ENCODE results near the gene ANO10.

Gene ANO10

GRCh38 chr3:43413676-43414368 is 208.0 kb downstream of the ANO10 start:
- no peak for DNase-seq (ENCODE audit: low spot score)

- no peak for DNase-seq (ENCODE audit: low spot score)
Observed at GRCh38 chr3:43411429-43411828, 210.4 kb downstream of the ANO10 start.

GRCh38 chr3:43410592-43410991 is 211.2 kb downstream of the ANO10 start:
- DNase-seq (ENCODE audit: low spot score), result no peak

GRCh38 chr3:43409506-43409905 is 212.3 kb downstream of the ANO10 start:
- DNase-seq (ENCODE audit: low spot score), result no peak

GRCh38 chr3:43406643-43407023 is 215.2 kb downstream of the ANO10 start:
- no peak for DNase-seq (ENCODE audit: low spot score)

- DNase-seq (ENCODE audit: low spot score), result no peak
Observed at GRCh38 chr3:43405888-43406642, 215.7 kb downstream of the ANO10 start.

GRCh38 chr3:43400781-43401730 is 220.8 kb downstream of the ANO10 start:
- DNase-seq (ENCODE audit: low spot score), result no peak

GRCh38 chr3:43400167-43400566 is 221.6 kb downstream of the ANO10 start:
- no peak for DNase-seq (ENCODE audit: low spot score)

- no peak for DNase-seq (ENCODE audit: low spot score)
Observed at GRCh38 chr3:43399034-43399433, 222.8 kb downstream of the ANO10 start.

GRCh38 chr3:43394041-43394554 is 227.7 kb downstream of the ANO10 start:
- no peak for DNase-seq (ENCODE audit: low spot score)

- DNase-seq (ENCODE audit: low spot score), result no peak
Observed at GRCh38 chr3:43391621-43392020, 230.2 kb downstream of the ANO10 start.

- DNase-seq (ENCODE audit: low spot score), result no peak
Observed at GRCh38 chr3:43390255-43390588, 231.6 kb downstream of the ANO10 start.

- DNase-seq (ENCODE audit: low spot score), result no peak
Observed at GRCh38 chr3:43389388-43390254, 232.2 kb downstream of the ANO10 start.

- DNase-seq (ENCODE audit: low spot score), result no peak
Observed at GRCh38 chr3:43388915-43389314, 232.9 kb downstream of the ANO10 start.

- DNase-seq (ENCODE audit: low spot score), result no peak
Observed at GRCh38 chr3:43388175-43388574, 233.6 kb downstream of the ANO10 start.

- DNase-seq (ENCODE audit: low spot score), result no peak
Observed at GRCh38 chr3:43379343-43379742, 242.5 kb downstream of the ANO10 start.

- peak; percentile 62 for DNase-seq (ENCODE audit: low spot score)
Observed at GRCh38 chr3:43378066-43378935, 243.5 kb downstream of the ANO10 start.

- no peak for DNase-seq (ENCODE audit: low spot score)
Observed at GRCh38 chr3:43373560-43373928, 248.3 kb downstream of the ANO10 start.

- DNase-seq (ENCODE audit: low spot score), result no peak
Observed at GRCh38 chr3:43372809-43373559, 248.8 kb downstream of the ANO10 start.
